GM21367 (cell line): ENCODE measurements around the gene TMCC2.
"Not testable (repeated sequence)": the region's sequence is repeated elsewhere in the genome, so short reads cannot be mapped to it uniquely, and the experiment has no call there.

Experiments used
- ATAC-seq: cut with Tn5 transposase; IDR thresholded peaks from one replicate; pipeline ENCODE4 v1.9.1; 2021; ENCODE audit not compliant: unreplicated experiment

TMCC2 gene

DNA sequence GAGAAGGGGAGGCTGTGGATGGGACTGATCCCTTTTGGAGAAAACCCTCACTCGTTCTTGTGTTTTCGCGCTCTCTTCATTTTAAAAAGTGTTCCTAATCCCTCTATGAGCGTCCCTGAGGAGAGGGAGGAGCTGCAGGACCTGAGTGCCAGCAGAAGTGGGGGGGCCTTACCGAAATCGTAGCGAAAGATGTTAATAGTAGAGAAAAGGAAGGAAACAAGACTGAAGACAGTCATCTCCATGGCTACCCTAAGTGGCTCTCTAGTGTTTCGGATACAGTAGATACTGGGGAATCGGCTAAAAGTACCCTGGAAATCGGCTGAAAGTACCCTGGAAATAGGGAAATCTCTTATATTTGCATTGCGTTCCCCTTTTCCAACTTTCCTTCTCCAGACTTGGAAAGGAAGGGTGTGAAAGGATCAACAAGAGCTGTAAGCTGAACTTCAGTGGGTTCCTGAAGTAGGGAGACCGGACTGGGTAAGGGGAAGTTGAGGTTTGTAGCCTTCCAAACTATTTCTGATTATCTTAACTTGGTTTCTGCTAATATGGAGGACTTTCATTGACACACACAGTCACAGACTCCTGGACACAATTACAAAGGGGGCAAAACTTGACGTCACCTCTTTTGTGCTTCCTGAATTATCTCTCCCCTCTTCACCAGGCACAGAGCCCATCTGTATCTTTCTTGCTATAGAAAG is 15.8 kb upstream of the TMCC2 start:
- peak; percentile 24 for ATAC-seq

DNA sequence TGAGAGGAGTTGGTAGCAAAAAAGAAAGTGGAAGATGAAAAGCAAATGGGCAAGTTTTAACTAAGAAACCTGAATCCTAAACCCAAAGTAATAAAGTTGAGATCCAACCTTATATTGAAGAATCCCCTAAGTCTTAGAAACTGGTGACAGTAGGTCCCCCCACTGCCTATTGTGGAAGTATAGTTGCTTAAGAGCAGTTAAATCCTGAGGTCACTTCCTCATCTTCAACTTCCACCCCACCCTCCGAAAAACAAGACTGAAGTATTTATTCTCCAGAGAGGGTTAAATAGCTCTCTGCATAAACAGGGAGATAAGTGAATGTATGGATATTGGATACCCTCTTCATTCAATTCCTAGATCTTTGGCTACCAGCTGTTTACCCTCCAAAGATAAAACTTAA is 13.0 kb upstream of the TMCC2 start:
- ATAC-seq: no peak

DNA sequence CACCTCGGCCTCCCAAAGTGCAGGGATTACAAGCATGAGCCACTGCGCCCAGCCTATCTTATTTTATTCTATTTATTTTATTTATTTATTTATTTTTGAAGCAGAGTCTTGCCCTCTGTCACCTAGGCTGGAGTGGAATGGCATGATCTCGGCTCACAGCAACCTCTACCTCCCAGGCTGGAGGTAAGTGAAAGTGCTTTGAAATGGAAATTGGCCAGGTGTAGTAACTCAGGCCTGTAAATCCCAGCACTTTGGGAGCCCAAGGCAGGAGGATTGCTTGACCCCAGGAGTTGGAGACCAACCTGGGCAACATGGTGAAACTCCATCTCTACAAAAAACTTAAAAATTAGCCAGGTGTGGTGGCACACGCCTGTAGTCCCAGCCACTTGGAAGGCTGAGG is 11.2 kb upstream of the TMCC2 start:
- ATAC-seq: no peak

DNA sequence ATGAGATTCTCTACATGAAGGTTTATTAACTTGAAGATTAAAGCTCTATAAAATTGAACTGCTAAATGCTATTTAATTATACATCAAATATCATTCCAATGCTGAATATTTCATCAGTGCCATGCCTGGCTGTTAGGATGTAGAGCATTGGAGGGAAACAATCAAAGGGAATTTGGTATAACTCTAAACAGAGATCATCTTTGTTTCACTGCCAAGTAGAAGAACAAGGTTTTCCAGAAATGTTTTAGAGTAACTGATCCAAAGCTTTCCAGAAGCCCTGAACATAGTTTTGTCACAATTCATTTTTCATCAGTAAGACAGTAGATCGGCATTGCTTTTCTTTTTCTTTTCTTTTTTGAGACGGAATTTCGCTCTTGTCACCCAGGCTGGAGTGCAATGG is 10.3 kb upstream of the TMCC2 start:
- no peak for ATAC-seq

DNA sequence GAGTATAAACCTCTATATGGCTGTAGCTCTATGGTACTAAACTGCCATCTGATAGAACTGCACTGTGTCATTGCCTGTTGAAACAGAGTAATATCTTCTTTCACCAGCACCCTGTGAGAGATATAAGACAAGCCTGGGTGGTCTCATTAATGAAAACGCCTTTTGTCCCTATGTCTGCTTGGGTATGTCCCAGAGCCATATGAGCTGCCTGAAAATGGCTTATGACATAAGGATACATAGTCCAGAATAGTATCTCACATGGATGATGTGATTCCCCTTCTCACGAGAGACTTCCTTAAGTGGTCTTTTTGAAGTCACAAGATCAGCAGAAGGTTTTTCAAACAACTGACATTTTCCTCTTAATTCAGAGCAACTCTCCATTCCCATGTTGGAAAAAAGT is 7.3 kb upstream of the TMCC2 start:
- no peak for ATAC-seq

DNA sequence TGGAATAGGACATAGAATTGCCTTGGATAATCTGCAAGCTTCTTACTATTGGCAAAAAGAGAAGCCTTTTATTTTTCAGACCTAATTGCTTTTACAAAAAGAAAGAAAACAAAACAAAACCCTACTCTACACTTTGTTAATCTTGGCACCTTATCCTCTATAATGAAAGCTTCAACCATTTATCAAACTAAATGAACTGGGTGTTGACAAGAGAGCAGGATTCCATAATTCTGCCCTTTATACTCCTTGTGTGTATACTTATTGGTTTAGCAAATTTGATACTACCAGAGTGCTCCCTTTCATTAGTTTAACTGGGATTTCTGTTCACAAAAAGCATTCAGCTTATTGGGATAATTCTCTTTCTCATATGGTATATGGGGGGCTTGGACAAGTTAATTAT is 3.0 kb upstream of the TMCC2 start:
- no peak for ATAC-seq

DNA sequence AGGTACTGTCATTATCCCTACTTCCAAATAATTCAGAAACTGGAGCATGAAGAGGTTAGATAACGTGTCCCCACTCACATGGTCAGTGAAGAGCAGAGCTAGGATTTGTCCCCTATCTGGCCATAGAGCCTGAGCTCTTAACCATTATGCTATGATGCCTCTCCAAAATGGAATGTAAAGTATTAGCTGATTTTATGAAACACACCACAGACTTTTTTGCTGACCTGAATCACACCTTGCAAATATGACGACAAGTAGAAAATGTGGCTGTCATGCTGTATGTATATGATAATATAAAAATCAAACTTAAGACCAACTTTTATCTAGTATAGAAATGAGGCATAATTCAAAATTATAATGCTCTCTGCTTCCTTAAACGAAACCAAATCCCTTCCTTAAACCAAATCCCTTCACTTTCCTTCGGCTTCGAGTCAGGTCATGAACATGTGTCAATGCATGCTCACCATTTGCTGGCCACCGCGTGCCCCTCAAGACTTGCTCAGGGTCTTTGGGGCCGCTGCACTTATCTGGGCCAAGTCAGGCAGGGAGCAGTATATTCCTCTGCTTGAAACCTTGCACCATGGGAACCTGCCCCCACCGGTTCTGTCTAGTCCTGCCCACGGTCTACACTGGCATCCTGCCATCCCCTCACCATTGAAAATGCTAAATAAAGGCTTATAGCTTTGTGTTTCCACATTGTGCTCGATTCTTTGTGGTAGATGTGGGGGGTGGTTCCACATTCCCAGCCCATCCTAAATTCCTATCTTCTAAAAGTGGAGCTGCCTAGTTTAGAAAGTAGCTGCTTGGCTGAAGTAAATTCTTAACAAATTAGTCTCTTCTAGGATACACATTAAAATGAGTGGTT is 1.6 kb upstream of the TMCC2 start:
- ATAC-seq: no peak

DNA sequence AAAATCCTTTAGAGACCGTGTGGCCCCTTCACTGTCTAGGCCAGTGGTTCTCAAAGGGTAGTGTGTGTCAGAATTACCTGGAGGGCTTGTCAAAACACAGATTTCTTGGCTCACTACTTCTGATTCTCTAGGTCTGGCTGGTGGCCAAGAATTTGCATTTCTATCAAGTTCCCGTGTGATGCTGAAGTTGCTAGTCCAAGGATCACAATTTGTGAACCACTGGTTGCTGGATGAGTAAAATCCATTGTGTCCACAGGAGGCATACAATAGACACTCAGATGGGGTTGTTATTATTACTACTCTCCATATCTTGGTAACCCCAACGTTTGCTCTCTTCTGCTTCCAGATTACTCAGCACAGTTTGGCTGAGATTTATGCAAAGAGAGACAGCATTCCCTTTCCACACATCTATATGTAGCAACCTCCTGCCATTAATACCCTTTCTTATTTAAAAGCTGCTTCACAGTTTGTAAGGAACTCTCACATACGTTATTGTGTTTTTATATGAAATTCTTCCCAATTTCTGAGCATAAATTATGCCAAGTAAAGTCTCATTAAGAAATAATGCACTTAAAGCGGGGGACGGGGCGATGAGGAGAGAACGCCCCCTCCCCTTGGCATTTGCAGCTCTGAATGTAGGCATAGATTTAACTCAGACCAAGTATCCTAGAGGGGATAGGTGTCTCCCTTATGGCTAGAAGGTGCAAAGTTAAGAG is 720 bp upstream of the TMCC2 start:
- ATAC-seq: no peak

DNA sequence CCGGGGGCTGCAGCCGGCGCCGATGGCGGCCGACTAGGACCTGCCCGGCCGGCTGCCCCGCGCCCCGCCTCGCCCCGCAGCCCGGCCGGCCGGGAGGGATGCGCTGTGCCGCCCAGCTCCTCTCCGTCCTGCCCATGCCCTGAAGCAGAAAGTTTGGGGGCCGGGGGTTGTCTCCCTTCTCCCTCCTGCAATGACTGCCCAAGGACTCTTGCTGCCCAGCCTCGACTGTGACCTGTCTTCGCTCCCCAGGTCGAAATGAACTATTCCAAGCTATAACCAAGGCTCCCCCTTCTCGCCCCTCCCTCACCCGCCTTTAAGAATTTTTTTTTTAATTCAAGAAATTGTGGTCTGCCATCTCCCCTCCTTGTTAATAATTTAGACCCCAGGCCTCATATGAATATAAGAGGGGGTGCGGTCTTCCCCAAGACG is 361 bp downstream of the TMCC2 start:
- no peak for ATAC-seq

DNA sequence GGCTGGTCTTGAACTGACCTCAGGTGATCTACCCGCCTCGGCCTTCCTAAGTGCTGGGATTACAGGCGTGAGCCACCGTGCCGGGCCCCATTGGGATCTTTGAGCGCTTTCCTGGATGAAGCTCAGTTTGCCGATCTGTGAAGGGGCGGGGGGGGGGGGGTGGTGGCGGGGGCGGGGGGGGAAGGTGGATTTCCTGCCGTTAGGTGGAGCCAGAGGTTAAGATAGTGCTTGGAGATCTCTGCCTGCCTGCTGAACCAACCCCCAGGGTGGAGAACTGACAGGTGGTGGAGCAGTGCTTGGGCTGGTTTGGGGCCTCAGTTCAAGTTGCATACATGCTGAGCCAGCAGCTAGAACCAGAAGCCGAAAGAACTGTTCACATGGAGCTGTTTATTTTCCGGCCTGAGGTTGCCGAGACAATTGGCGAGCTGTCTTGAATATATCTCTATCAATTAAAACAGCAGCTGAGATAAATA is 1.7 kb downstream of the TMCC2 start:
- ATAC-seq: no peak

DNA sequence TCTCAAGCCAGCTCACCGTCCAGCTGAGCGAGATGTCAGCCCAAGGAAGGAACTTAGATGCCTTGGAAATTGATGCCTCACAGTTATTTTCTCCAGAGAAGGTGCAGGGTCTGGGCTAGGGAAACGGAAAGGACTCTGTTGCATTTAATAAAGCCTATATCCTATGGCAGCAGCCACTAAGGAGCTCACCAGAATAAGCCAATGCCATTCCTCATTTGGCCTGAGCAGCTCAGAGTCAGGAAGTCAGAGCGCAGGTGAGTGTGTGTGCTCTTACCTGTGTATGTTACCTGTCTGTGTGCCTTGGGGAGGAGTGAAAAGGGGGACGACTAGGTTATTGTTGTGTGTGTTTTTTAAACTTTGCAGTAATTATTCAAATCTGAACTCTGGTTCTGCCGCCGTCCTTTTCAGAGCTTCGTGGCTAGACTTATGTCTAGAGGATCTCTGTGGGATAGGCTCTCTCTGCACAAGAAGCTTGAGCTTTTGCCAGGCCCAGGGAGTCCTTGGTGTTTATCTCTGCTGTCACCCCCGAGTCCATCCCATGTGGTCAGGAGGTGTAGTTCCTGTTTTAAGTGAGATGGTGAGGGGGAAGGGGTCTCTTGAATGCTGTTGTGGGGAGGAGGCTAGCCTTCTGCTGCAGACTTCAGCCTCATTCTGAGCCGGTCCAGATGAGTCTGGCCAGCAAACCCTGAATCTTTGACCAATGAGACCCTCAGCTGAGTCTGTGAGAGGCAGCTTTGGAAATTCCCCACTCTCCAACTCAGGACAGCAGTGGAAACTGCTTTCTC is 2.4 kb downstream of the TMCC2 start:
- no peak for ATAC-seq

DNA sequence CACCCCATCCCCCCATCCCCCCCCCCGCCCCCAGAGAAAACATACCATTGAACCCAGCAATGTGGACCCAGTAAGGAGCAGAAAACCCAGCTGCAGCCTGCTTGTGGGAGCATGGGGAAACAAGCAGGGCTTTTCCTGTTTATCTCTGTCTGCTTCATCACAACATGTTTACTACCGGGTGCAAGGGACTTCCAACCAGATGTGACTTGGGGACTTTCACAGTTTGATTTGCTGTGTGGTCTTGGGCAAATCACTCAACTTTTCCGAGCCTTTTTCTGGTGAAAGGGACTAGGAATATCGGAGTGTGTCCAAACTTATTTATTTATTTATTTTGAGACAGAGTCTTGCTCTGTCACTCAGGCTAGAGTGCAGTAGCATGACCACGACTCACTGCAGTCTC is 3.2 kb downstream of the TMCC2 start:
- no peak for ATAC-seq

DNA sequence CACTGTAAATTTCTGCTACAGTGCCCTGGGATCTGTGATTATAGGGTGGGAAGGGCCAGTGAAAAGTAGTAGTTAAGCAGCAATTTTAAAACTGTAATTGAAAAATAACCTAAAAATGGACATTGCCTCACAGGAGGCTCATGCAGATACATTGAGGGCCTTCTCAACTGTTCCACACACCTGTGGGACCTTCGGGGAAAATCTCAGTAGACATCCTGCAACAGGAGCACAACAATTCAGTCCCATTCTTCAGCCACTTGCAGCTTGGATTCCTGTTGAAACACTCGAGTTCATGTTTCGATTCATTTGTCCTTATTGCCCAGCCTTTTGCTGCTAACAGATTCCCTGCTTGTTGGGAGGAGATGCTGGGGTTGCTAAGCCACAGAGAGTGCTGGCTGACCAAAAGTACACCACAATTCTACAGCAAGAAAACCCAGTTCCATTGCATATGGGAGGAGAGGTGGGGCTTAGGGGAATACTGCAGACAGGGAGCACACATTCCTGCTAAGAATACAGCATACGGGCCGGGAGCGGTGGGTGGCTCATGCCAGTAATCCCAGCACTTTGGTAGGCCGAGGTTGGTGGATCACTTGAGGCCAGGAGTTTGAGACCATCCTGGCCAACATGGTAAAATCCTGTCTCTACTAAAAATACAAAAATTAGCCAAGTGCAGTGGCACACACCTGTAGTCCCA is 4.5 kb downstream of the TMCC2 start:
- ATAC-seq: no peak

DNA sequence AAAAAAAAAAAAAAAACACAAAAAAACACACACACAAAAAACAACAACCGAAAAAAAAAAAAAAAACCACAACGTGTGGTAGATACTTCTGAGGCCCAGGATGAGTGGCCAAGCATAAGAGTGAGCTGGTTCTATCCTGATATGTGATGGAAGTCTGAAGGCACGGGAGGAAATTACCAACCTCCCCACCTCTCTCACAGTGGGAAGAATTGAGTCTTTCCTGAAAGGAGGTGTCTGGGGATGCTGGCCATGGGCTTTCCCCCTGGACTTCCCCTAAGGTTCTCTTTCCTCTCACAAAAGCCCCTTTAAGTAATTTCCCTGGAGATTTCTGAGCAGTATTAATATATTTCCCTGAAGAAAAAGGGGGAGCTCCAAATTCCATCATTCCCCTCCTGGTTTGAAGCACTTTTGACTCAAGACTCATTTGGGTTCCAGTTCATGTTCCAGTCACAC is 5.2 kb downstream of the TMCC2 start:
- no peak for ATAC-seq

DNA sequence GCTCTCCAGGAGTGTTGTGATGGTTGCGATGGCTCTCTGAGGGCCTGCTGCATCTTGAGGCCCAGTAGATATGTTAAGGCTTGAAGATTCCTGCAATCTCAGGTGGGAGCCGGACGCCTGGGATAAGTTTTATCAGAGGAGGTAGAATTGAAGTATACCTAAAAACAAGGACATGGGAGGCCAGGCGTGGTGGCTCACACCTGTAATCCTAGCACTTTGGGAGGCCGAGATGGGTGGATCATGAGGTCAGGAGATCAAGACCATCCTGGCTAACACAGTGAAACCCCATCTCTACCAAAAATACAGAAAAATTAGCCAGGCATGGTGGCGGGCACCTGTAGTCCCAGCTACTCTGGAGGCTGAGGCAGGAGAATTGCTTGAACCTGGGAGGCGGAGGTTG is 6.2 kb downstream of the TMCC2 start:
- ATAC-seq: not testable (repeated sequence)

DNA sequence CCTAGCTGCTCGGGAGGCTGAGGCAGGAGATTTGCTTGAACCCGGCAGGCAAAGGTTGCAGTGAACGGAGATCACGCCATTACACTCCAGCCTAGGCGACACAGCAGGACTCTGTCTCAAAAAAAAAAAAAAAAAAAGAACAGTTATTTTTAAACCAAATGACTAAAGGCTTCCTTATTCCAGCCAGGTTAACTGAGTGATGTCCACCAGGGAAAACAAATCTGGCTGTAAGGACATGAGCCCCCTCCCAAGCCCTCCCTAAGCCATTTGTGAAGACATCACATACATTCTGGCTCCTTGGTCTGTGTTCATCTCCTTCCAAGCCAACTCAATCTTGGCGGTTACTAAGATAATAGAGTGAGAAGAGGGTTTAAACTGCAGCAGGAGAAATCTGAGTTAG is 8.2 kb downstream of the TMCC2 start:
- ATAC-seq: no peak

DNA sequence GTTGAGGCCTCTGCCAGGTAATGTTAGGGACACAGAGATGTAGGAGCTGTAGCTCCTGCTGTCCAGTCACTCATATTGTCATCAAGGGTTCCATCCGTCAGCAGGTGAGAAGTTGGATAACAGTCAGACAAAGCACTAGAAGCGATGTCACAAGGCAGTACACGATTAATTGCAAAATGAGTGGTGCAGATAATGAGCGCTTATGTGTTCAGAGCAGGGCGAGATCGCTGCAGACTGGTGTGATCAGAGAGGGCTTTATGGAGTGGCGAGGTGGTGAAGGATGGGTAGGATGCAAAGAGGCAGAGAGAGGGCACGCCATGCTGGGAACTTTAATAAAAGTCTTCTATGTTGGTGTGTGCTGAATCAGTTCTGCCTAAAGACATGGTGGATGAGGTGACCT is 8.8 kb downstream of the TMCC2 start:
- no peak for ATAC-seq

DNA sequence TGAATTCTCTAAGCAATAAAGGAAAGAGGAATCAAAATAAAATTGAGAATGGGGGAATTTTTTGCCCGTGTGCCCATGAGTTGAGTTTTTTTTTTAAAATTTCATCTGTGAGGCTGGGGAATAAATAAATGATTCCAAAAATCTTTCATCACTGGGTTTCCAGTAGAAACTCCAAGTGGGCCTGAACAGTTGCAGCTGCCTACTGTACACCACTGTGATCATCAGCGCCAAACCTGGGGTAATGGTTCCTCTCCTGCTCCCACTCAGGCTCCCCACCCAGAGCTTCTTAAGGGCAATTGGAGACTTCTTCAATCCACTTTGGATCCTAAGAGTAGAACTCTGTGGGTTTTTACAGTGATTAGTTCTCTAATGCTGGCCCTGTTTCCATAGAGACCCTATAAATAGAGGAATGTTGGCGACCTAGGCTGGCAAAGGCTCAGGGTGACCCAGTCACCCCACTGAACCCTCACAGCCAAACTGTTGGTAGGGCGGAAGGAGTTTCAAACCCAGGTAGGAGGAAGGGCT is 9.3 kb downstream of the TMCC2 start:
- ATAC-seq: no peak

DNA sequence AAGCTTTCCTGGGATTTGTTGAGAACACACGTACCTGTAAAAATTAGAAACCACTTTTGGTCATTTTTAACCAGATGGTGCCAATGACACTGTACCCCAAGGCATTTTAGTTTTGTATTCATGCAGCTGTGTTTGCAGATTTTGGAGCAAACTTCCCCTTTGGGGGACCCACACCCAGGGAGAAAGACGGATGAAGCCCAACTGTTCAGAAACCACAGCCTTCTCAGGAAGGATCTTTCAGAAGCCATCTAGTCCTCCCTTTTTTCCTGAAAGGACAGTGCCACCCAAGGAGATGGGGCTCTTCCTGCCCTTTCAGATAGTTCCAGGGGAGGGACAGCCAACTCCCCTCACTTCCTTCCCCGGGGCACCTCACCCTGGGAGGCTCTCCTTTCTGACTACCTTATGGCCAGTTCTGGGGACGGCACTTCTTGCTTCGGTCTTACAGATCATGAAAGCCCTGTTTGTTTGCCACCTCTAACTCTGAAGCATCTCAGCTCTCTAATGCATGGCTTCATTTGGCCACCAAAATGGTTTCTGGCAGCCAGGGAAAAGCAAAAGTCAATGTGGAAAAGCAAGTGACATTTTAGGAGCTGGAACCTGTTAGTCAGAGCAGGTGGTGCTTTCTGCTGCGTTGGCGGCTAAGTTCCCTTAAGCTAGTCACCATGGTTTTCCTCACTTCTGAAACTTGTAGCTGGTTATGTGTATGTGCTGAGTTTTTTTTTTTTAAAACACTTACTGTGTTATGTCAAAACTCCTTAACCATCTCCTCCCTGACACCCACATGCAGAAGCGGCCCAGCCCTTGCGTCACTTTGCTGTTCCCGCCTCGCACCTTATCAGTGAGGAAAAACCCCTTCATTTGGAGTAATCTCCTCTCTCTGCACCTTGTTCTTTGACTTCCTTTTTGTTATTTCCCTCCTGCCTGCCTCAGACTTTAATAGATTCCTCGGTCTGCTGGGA is 10.1 kb downstream of the TMCC2 start:
- no peak for ATAC-seq
